ENCODE data around the gene SMG6.

- TF ChIP-seq CTCF (IDR thresholded peaks at IDR 0.05; ENCODE audit: control extremely low read depth in 1 of 3, insufficient read depth in 1 of 3, low read depth in 1 of 3, low read length in 3 of 3) = no peak
- no peak for TF ChIP-seq TCF12 (IDR thresholded peaks at IDR 0.05; ENCODE audit: low read depth, low read length)
- no peak for TF ChIP-seq BACH1 (IDR thresholded peaks at IDR 0.05; ENCODE audit: low read length)
- no peak for TF ChIP-seq CBX5 (IDR thresholded peaks at IDR 0.05; ENCODE audit: low read depth, low read length)
These were observed 213.4 kb downstream of the SMG6 start for GRCh38 chr17:2090210-2090641.
